ENCODE data around the gene KATNAL1. TPM values are rescaled to one million over a fixed set of nuclear protein-coding genes. Genes with fewer than 3 reads are reported as not detected.
A peak's percentile ranks its signal among the peaks of the same experiment; 100 is the strongest.

KATNAL1 gene
- total RNA-seq (ENCODE audit: insufficient read depth, low replicate concordance): 20.0 TPM

DNA sequence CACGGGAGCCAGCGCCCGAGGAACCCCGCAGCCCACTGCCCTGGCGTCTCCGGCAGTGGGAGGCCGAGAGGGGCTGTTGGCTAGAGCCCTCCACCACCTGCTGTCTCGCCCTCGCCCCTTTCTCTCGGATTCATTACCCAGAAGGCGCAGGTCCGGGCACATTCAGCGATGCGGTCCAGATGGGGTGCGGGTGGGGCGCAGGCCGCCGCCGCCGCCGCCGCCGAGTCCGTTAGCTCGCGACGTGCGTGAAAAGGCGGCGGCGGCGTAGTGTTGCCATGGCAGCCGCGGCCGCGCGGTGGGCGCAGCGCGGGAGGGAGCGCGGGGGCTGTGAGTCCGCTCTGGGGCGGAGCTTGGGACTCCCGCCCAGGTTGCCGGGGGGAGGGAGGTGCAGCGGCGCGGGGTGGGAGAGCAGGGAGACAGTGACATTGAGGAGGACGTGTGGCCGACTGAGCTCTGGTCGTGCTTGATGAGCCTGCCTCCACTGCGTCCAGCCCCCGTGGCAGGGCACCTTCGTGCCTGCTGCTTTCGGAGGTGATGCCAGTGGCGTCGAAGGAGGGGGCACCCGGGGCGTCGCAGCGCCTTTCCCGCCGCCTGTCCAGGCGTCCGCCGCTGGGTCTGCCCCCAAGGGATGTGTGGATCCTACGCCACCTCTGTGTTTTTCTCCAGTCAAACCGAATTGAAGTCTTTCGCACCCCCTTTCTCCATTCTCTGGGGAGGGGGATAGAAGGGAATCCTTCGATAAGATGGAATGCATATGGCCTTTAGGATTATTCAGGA, at the start of gene KATNAL1:
Gene KATNAL1, minus strand, starts transcription at position 358 of the 777 bp plus-strand sequence. CDS start 23,774 bp downstream, outside the sequence.
- DNase-seq (ENCODE audit: low spot score): peak; percentile 80

DNA sequence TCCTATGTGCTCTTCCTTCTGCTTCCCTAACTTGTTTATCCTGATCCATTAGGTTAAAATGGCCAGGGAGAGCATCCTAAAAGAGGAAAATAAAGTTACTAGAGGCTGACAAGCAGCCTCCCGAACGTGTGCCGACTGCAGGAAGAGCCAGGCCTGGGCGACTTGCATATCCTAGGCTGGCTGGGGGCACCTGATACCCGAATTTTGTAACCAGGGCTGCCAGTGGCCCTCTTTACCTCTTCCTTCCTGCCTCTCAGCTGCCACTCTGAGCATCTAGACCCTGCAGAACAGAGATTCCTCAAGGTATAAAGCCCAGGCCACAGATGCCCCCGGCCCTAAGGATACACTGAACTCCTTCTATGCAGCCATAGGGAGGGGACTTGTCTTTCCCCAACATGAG, 48.5 kb upstream of the KATNAL1 start:
- DNase-seq (ENCODE audit: low spot score): no peak

DNA sequence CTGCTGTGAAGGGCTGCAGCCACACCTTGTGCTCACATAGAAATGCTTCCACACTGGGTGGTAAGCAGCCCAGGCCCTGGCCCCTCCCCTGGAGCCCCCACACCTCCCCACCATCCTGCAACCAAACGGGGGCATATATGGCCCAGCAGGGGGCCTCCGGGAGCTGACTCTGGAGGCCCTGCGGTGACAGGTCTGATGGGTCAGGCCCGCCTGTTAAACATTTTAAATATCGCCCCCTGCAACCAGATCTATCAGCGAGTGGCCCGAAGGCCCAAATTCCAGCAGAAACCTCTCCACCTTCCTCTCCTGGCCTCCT, 48.0 kb upstream of the KATNAL1 start:
- no peak for DNase-seq (ENCODE audit: low spot score)

DNA sequence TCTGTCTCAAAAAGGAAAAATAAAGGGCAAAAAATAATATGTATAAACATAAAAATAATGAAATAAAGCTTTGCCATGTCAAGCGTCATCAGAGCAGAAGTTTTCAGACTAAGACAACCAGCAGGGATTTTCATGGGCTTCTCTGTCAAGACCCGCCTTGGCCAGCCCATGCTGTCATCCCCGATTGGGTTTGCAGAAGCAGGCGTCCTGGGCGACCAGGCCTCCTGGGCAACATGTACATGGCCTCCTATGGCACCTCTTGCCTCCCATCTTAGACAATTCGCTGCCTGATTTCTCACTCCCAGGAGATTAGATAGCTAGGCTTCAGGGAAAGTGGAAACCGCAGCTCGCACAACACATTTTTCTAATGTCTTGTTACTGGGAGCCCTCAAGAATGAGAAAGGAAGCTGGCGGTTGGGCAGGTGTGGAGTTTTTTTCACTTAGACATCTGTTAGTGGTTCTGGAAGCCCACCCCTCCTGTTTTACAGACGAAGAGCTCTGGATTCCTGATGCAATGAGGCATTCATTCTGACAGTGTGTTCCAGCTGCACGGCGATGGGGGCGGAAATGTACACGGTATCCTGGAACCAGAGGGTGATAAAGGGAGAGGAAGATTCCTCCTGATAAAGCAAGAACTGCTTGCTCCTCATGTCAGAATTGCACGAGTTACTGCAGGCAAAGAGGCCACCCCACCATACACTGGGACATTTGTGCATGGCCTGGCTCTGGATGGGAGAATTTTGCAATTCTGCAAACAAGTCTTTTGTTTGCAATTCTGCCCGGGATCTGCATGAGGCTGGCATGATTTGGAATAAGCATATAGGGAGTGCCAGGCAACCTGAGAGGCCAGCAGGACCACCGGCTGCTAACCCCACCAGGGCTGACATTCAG, 47.4 kb upstream of the KATNAL1 start:
- DNase-seq (ENCODE audit: low spot score): no peak

- no peak for DNase-seq (ENCODE audit: low spot score)
Observed at GRCh38 chr13:30353471-30354215, 46.3 kb upstream of the KATNAL1 start.

DNA sequence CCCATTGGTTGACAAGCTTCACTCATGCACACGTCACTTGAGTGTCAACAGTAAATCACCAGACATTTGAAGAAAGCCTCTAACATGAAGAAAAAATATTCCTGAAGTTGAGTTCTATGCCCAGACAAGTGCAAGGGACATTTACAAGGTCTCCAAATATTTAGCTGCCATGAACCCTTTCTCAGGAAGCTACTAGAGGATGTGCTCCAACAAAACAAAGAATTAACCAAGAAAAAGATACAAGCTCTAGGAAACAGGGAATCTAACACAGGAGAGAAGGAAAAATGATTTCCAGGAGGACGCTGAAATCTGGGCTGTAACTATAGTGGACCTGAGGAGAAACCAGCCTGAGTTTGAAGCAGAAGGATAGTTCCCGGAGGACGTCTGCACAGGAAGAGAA, 45.7 kb upstream of the KATNAL1 start:
- no peak for DNase-seq (ENCODE audit: low spot score)

DNA sequence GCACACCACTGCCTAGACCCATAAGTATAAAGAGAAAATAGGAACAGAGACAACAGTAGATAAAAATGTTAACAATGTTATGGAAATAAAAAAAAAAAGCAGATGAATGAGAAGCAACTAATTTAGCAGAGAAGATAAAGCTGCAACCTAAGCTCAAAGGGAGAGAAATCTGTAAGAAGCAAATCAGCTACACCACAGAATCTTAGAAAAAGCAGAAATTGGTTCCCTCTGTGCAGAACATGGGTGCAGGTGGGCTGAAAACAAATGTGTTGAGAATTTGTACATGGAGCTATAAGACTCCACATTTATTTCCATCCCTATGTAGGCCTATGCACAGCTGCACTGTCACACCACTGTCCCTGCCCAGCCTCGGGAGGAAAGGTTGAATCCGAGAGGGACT, 44.8 kb upstream of the KATNAL1 start:
- no peak for DNase-seq (ENCODE audit: low spot score)

DNA sequence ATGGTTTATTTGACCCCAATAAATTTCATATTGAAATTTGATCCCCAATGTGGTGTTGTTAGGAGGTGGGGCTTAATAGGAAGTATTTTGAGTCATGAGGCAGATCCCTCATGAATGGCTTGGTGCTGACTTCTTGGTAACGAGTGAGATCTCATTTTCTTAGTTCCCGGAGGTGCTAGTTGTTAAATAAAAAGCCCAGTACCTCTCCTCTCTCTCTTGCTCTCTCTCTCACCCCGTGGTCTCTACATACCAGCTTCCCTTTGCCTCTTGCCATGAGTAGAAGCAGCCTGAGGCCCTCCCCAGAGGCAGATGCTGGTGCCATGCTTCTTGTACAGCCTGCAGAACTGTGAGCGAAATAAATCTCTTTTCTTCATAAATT, 39.4 kb upstream of the KATNAL1 start:
- no peak for DNase-seq (ENCODE audit: low spot score)

DNA sequence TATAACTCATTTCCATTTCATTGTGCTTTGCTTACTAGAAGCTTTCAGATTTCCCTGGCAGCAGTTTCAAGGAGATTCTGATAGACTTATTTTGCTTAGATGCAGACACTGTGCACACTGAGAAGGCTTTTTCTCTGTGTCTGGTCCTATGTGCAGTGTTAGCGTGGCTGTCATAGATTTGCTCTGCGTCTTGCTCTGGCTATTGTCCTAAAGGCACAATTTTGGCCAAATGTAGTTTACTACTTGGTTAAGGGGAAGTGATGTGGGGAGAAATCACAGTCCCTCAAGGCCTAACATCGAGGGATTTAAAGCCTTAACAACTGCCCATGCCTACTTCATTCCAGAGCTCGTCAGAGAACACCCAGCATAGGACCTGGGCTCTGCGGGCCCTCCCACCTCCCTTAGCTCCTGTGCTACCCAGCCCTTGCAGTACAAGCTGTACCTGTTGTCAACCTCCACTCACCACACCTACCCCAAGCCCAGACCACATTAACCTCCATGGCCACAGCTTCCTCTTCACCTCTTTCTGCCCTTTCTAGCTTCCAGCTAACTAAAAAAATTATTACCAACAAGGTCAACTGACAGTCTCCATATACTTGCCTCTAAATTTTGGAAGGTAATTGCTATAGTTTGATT, 38.9 kb upstream of the KATNAL1 start:
- DNase-seq (ENCODE audit: low spot score): peak; percentile 63

DNA sequence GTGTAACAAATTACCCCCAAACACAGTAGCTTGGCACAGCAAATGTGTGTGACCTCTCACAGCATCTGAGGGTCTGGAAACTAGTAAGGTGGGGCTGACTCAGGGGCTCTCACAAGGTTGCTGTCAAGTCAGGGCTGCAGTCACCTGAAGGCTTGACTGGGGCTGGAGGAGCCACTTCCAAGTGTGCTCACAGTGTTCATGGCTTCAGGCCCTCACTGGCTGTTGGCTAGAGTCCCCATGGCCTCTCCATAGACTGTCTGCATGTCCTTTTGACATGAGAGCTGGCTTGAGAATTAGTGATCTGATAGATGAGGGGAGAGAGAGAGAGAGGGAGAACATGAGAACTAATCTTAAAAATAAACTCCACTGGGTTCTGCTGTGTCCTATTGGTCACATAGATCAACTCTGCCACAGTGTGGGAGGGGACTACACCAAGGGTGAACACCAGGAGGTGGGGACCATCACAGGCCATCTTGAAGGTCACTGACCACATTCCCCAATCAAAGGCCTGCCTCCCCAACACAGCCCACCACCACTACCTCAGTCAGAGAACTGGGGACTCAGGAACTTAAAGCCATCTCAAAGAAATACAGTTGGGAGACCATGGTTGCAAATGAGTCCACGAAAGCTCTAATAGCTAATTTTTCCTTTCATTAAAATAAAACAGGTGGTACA, 38.2 kb upstream of the KATNAL1 start:
- DNase-seq (ENCODE audit: low spot score): no peak

GRCh38 chr13:30341815-30342570, 34.6 kb upstream of the KATNAL1 start:
- DNase-seq (ENCODE audit: low spot score): peak; percentile 90

DNA sequence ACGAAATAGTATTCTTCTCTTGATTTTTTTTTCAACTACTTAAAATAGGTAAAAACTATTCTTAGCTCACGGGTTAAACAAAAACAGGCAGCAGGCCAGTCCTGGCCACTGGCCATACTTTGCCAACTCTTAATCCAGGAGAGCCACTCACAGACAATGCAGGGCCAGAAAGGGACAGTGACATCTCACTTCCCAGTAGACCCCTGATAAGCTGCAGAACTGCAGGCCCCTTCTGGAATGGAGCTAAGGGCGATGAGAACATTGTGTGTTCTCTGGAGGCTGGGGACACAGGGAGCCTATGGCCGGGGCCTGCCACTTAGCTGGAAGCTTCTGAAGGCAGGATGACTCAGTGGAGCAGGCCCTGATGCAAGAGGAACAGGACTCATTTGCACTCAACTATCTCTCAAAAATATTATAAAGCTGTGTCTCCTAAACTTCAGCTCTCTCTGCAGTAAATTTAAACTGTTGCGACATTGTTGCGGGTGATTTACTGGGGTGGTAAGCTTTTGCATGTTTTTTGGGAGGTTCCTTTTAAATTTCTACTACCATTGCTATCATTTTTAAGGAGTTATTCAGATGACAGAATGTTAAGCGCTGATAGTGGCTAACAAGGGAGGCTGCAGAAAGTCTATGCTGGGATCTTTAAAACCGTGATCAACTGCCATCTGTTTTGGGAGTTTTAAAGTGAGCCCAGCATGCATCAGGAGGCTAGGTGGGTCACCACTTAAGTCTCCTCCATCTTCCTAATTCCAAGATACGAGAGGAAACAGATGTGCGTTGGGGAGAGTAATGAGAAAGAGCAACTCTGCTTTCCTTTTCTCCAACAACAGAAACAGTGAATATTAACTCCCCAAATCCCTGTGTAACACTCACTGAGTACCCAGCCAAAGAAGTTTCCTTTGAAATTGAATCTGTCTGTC, 33.2 kb upstream of the KATNAL1 start:
- DNase-seq (ENCODE audit: low spot score): peak; percentile 97

DNA sequence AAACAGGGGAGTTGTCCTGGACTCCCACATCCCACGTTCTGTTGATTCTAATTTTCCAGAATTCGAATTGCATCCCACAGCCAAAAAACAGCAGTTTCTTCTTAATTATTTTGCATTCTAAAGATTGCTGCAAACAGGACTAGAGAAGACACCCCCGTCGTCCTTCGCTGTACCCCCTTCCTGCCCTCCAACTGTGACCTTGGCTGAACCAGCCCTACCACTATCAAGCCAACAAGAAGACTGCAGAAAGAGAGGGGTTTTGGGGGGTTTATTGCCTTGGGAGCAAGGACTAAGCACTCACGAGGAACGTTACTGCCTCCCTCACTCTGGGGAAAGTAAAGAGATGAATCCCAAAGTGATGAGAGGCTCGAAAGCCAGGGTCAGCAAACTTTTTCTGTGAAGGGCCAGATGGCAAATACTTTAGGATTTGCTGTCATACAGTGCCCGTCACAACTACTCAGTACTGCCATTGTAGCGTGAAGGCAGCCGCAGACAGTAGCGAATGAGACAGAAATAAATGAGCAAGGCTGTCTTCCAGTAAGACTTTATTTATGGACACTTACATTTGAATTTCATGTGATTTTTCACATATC, 32.5 kb upstream of the KATNAL1 start:
- DNase-seq (ENCODE audit: low spot score): peak; percentile 52

DNA sequence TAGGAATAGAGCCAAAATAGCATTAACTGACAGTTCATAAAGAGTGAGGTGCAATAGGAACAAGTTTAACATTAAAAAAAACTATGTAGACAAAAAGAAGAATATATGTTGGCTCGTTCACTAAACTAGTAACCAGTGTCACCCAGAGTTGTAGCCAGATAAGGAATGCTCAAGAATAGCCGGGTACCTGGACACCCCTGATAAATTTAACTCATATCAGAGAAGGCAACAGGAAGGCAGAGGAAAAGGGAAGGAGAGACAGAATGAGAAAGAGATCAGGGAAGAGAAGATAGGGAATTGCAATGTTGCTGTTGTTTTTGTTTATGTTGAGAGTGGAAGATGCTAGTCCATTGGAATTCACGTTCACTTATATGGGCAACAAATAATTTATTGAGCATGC, 31.6 kb upstream of the KATNAL1 start:
- DNase-seq (ENCODE audit: low spot score): no peak

DNA sequence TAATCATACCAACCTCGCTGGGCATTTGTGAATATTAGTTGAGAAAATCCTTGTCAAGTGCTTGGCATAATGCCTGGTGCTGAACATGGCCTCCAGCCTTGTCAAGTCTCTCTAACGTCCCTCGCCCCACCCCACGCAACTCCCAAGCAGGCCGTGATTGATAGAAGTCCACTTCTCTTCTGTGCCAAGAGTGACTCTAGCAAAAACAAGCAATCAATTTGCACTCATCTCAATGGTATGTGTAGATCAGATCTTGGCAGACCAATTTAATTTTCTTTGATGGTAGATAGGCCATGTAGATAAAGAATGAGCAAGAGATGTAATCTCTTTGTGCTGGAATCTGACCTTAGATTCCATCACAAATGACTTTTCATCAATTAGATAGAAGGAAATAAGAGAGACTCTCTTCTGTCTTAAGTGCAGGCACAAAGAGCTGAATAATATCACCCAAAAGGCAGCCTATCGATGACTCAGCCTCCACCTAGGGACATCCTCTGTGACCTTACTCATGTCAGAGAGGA, 31.0 kb upstream of the KATNAL1 start:
- no peak for DNase-seq (ENCODE audit: low spot score)

DNA sequence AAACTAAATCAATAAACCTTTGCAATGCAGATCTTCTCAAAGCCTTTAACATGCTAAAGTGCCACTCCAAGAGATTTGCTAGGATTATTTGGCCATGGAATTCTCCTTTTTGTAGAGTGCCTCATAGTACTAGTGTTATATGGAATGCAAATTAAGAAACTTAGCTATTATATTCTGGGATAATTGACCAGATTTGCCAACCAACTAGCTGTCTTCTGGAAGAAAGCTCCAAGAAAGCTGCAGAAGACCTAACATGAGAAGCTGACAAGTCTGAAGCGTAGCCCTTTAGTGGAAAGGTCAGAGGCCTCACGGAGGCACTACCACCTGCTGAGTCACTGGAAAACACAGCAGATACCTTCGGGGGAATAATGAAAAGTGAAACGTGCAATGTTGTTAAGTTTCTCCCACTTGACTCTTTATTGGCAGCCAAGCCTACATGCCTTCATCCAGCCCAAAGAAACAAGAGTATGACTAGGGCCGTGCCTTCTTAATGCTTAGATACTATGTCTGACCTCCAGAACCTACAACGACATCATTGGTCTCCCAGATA, 29.8 kb upstream of the KATNAL1 start:
- DNase-seq (ENCODE audit: low spot score): no peak

- DNase-seq (ENCODE audit: low spot score): no peak
Observed at GRCh38 chr13:30334663-30335386, 27.5 kb upstream of the KATNAL1 start.

DNA sequence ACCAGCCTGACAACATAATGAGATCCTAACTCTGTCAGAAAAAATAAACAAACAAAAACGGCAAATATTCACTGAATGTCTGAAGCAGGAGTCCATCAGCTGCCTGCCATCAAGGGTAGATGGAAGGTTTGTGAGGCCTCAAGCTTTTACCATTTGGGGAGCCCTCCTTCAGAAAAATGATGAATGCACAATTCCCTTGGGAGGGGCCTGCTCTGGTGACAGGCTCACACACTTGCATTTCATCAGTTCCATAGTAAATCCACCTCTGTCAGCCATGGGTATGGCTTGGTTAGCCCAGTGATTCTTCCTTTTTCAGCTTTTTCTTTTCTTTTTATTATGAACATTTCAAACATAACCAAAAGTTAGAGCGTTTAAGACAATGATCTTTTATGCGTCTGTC, 26.3 kb upstream of the KATNAL1 start:
- DNase-seq (ENCODE audit: low spot score): no peak
